Lower lobe of right lung (tissue), 2 donors: ENCODE results near the gene LUC7L3. TPM values are rescaled to one million over a fixed set of nuclear protein-coding genes. Genes with fewer than 3 reads are reported as not detected.

Experiments used
- ATAC-seq, 2 donors: fragments of 200-7000 bp; cut with Tn5 transposase; one replicate each; pipeline ENCODE4 v1.9.1; 2020 to 2022; ENCODE audit warnings: mild to moderate bottlenecking in 2 of 2, moderate library complexity in 2 of 2
- DNase-seq: peaks from one replicate; pipeline ENCODE4 v3.0.0-alpha.2; 2020
- H3K27ac ChIP-seq: fragments of 200-600 bp; one replicate; pipeline ENCODE4 v1.8.0; 2022
- H3K27me3 ChIP-seq: fragments of 200-600 bp; one replicate; pipeline ENCODE4 v1.8.0; 2022; ENCODE audit warnings: low read depth
- H3K36me3 ChIP-seq: fragments of 200-600 bp; one replicate; pipeline ENCODE4 v1.8.0; 2022; ENCODE audit warnings: mild to moderate bottlenecking
- H3K4me1 ChIP-seq: fragments of 200-600 bp; one replicate; pipeline ENCODE4 v1.8.0; 2022
- H3K4me3 ChIP-seq: fragments of 200-600 bp; one replicate; pipeline ENCODE4 v1.8.0; 2022; ENCODE audit warnings: mild to moderate bottlenecking
- H3K9me3 ChIP-seq: fragments of 200-600 bp; one replicate; pipeline ENCODE4 v1.8.0; 2022
- CTCF ChIP-seq: fragments of 200-600 bp; IDR thresholded peaks from one replicate; pipeline ENCODE4 v1.8.0; 2022; ENCODE audit warnings: antibody characterized with exemption, mild to moderate bottlenecking
- intact Hi-C: fragments of 100-400 bp; cut with DNase I; formaldehyde crosslinking; loops from one replicate; pipeline ENCODE4 v1.11.0; 2022
- total RNA-seq: library from RNA; stranded (reverse); fragmentation: NEBNext Ultra II Directional; extraction: Animal tissue kit (Norgen Biotek cat#: 25700); gene quantifications from one replicate; pipeline ENCODE4 v1.2.1, GENCODE V29; 2021
- donor health status: DM: no; HTN: yes; CAD: no; lungs with severe emphysema.

The LUC7L3 gene
- total RNA-seq, 1 donor from 2014 or later: 106 TPM

GRCh38 chr17:50797135-50797810 lies 77.9 kb downstream of the LUC7L3 start:
- ATAC-seq (peak in 1 of 2 donors; percentile 26), DNase-seq (no peak)
- Histone ChIP-seq H3K36me3 (no peaks in the 10 kb centered on the region), H3K27ac (no peak overlapping the region), H3K9me3 (no peaks in the 10 kb centered on the region), H3K4me3 (no peak overlapping the region), H3K4me1 (no peaks in the 10 kb centered on the region), H3K27me3 (no peaks in the 10 kb centered on the region)
- intact Hi-C loops: no loop called here
- TF ChIP-seq CTCF: no peak

GRCh38 chr17:50798424-50799288 lies 79.3 kb downstream of the LUC7L3 start:
- DNase-seq: no peak
- Histone ChIP-seq H3K4me3 (no peak overlapping the region), H3K9me3 (no peaks in the 10 kb centered on the region), H3K27ac (no peak overlapping the region), H3K27me3 (no peaks in the 10 kb centered on the region), H3K36me3 (no peaks in the 10 kb centered on the region), H3K4me1 (no peaks in the 10 kb centered on the region)
- intact Hi-C loops: no loop called here
- TF ChIP-seq CTCF: no peak
- peak in 1 of 2 donors; percentile 12 for ATAC-seq

GRCh38 chr17:50799582-50799981 lies 80.2 kb downstream of the LUC7L3 start:
- Histone ChIP-seq H3K36me3 (no peaks in the 10 kb centered on the region), H3K4me3 (no peak overlapping the region), H3K27ac (no peak overlapping the region), H3K27me3 (no peaks in the 10 kb centered on the region), H3K4me1 (no peaks in the 10 kb centered on the region), H3K9me3 (no peaks in the 10 kb centered on the region)
- DNase-seq (no peak), ATAC-seq (no peak)
- no peak for TF ChIP-seq CTCF
- intact Hi-C loops: no loop called here

- H3K27me3 ChIP-seq: no peaks in the 10 kb centered on the region
- no peak overlapping the region for H3K27ac ChIP-seq
- intact Hi-C loops: no loop called here
- no peaks in the 10 kb centered on the region for H3K9me3 ChIP-seq
- H3K4me3 ChIP-seq: no peak overlapping the region
- ATAC-seq (no peak), DNase-seq (no peak)
- H3K36me3 ChIP-seq: no peaks in the 10 kb centered on the region
- no peak for TF ChIP-seq CTCF
- H3K4me1 ChIP-seq: no peaks in the 10 kb centered on the region
Observed at GRCh38 chr17:50800196-50800700, 80.8 kb downstream of the LUC7L3 start.

- no peaks in the 10 kb centered on the region for H3K27me3 ChIP-seq
- H3K27ac ChIP-seq: no peak overlapping the region
- H3K9me3 ChIP-seq: no peaks in the 10 kb centered on the region
- H3K4me1 ChIP-seq: no peaks in the 10 kb centered on the region
- no peak for DNase-seq
- no peak for TF ChIP-seq CTCF
- no peak for ATAC-seq
- H3K4me3 ChIP-seq: no peak overlapping the region
- no peaks in the 10 kb centered on the region for H3K36me3 ChIP-seq
- intact Hi-C loops: no loop called here
Observed at GRCh38 chr17:50802609-50803571, 83.5 kb downstream of the LUC7L3 start.
